Activated naive CD8-positive, alpha-beta T cell (primary cell): Measurements from ENCODE around the gene ANKRD44.
A peak's percentile ranks its signal among the peaks of the same experiment; 100 is the strongest.
"Not testable (repeated sequence)": the region's sequence is repeated elsewhere in the genome, so short reads cannot be mapped to it uniquely, and the experiment has no call there.

ENCODE experiments used
- H3K27ac Mint-ChIP-seq: one replicate; pipeline ENCODE4 v1.8.0; 2021; ENCODE audit warnings: mixed read lengths
- H3K27me3 Mint-ChIP-seq: one replicate; pipeline ENCODE4 v1.8.0; 2021; ENCODE audit warnings: mixed read lengths
- H3K36me3 Mint-ChIP-seq: one replicate; pipeline ENCODE4 v1.8.0; 2021; ENCODE audit warnings: mixed read lengths
- H3K4me1 Mint-ChIP-seq: one replicate; pipeline ENCODE4 v1.8.0; 2021; ENCODE audit warnings: low read depth, mixed read lengths
- H3K4me3 Mint-ChIP-seq: one replicate; pipeline ENCODE4 v1.8.0; 2021; ENCODE audit warnings: mild to moderate bottlenecking, mixed read lengths
- H3K9me3 Mint-ChIP-seq: one replicate; pipeline ENCODE4 v1.8.0; 2021; ENCODE audit warnings: low read depth, mixed read lengths

ANKRD44 gene

GRCh38 chr2:197307933-197308521, 2.6 kb downstream of the ANKRD44 start:
- Mint-ChIP-seq H3K27ac (peak overlapping the region; percentile 98), H3K4me3 (peak overlapping the region; percentile 90), H3K9me3 (no peaks in the 10 kb centered on the region), H3K27me3 (no peaks in the 10 kb centered on the region), H3K4me1 (peaks cover 77% of the 10 kb centered on the region), H3K36me3 (peaks cover 2% of the 10 kb centered on the region)

DNA sequence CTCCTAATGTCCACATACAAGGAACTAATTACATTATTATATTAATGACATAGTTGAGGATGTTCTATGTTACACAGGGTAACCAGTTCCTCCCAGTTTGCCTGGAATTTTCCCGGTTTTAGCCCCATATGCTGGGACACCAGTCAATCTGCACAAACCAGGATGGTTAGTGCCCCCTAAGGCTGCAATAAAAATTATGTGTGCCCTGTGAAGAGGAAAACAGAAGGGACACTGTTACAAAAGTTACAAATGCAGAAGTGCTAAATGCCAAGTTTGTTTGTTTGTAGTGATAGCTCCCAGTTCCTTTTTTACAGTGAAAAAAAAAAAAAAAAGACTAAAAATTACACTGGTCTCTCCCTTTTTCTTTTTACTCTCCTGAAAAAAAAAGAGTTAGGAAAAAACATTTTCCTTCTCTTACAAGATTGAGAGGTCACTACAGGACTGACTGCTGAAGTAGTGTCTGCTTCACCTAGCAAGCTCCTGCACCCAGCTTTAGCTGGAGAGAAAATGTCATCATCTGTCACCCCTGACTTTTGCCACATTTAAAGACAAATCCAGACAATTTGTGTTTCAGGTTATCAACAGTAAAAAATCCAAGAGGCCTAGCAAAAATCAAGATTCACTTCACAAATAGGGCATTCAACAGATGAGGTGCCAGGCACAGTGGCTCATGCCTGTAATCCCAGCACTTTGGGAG, 3.2 kb downstream of the ANKRD44 start:
- H3K27me3 Mint-ChIP-seq, result no peaks in the 10 kb centered on the region
- H3K4me1 Mint-ChIP-seq, result peaks cover 78% of the 10 kb centered on the region
- peak overlapping the region; percentile 90 for H3K4me3 Mint-ChIP-seq
- no peaks in the 10 kb centered on the region for H3K9me3 Mint-ChIP-seq
- H3K27ac Mint-ChIP-seq, result peak overlapping the region; percentile 98
- peaks cover 4% of the 10 kb centered on the region for H3K36me3 Mint-ChIP-seq

- H3K4me1 Mint-ChIP-seq, result peaks cover 77% of the 10 kb centered on the region
- H3K27ac Mint-ChIP-seq, result peak overlapping the region; percentile 98
- no peaks in the 10 kb centered on the region for H3K27me3 Mint-ChIP-seq
- peaks cover 9% of the 10 kb centered on the region for H3K36me3 Mint-ChIP-seq
- no peaks in the 10 kb centered on the region for H3K9me3 Mint-ChIP-seq
- peak overlapping the region; percentile 90 for H3K4me3 Mint-ChIP-seq
Measured at GRCh38 chr2:197306696-197307040, 3.9 kb downstream of the ANKRD44 start.

DNA sequence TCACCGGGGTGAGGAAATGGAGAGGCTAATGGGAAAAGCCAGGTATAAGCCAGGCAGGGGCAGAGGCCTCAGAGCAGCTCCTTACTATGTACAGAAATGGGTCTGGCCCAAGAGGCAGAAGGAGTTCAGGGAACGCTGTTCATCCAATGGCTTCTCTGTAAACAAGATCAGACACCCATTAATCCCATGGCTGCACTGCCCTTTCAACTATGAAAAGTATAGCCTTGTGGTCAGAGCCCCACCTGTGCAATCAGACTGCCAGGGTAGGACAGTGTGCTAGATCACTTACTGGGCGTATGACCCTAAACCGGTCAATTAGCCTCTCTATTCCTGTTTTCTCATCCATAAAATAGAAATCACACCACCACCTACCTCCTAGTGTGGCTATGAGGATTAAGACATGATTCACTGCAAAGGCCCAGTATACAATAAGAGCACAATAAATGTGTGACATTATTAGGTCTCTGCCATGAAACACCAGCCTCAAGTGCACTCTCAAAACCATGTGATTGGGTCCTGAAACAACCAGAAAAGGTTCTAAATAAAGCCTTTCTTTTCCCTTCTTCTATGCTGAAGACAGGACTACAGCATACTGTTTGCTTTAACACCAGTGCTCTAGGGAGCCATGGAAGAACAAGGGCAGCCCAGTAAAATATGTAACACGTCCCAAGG, 4.4 kb downstream of the ANKRD44 start:
- Mint-ChIP-seq H3K27ac (peak overlapping the region; percentile 98), H3K4me1 (peaks cover 77% of the 10 kb centered on the region), H3K27me3 (no peaks in the 10 kb centered on the region), H3K9me3 (no peaks in the 10 kb centered on the region), H3K36me3 (peaks cover 12% of the 10 kb centered on the region), H3K4me3 (peak overlapping the region; percentile 90)

DNA sequence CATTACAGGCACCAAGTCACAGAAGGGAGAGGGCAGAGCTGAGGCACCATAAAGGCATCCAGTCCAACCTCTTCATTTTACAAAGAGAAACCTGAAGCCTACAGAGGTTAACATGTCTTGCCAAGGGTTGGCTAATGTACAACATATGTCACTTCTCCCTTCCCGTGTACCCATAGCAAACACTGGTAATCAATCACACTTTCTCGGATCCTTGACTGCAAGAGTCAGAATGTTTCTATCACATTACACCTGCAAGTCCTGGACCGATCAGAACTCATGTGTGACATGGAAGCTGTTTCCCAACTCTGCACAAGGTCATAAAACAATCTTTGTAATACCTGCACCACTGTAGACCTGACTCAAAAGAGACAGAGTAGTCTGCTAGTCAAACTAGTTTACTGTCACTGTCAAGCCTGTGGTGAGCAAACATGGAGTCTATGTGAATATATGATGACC, 6.0 kb downstream of the ANKRD44 start:
- H3K9me3 Mint-ChIP-seq, result no peaks in the 10 kb centered on the region
- peak overlapping the region; percentile 98 for H3K27ac Mint-ChIP-seq
- no peaks in the 10 kb centered on the region for H3K27me3 Mint-ChIP-seq
- peak overlapping the region; percentile 90 for H3K4me3 Mint-ChIP-seq
- peaks cover 91% of the 10 kb centered on the region for H3K4me1 Mint-ChIP-seq
- H3K36me3 Mint-ChIP-seq, result peaks cover 20% of the 10 kb centered on the region

GRCh38 chr2:197300139-197300538, 10.4 kb downstream of the ANKRD44 start:
- peaks cover 41% of the 10 kb centered on the region for H3K36me3 Mint-ChIP-seq
- peak overlapping the region; percentile 55 for H3K4me3 Mint-ChIP-seq
- H3K27me3 Mint-ChIP-seq, result no peaks in the 10 kb centered on the region

GRCh38 chr2:197298609-197299008, 12.0 kb downstream of the ANKRD44 start:
- H3K27me3 Mint-ChIP-seq, result no peaks in the 10 kb centered on the region
- H3K36me3 Mint-ChIP-seq, result peaks cover 45% of the 10 kb centered on the region
- H3K4me3 Mint-ChIP-seq, result peak overlapping the region; percentile 78
- peak overlapping the region; percentile 98 for H3K27ac Mint-ChIP-seq
- H3K4me1 Mint-ChIP-seq, result peaks cover 98% of the 10 kb centered on the region
- no peaks in the 10 kb centered on the region for H3K9me3 Mint-ChIP-seq

More at GRCh38 chr2:197300139-197300538, 10.4 kb downstream of the ANKRD44 start:
- no peaks in the 10 kb centered on the region for H3K9me3 Mint-ChIP-seq
- peaks cover 97% of the 10 kb centered on the region for H3K4me1 Mint-ChIP-seq
- peak overlapping the region; percentile 98 for H3K27ac Mint-ChIP-seq

DNA sequence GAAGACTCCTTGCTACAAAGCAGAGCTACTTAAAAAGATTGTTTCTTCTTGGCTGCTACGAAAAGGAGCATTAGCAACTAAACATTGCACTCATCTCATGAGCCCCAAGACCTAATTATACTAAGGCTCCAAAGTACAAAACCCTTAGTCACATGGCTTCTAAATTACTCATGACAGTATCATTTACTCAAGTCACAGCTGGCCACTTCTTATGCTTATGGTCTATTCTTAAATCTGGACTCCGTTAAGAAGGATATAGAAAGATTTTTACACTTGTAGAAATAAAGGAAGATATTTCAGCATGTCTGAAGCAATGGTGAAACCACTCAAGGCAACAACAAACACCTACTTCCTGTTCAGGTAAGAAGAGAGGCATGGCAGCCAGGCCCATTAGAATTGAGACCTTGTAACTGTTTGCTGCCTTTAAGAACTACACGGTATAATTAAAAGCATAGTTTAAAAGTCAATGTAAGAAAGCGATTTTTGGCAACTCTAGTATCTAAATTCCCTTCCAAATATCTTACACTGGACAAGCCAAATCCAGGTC, 12.7 kb downstream of the ANKRD44 start:
- H3K27ac Mint-ChIP-seq, result peak overlapping the region; percentile 98
- H3K9me3 Mint-ChIP-seq, result no peaks in the 10 kb centered on the region
- H3K36me3 Mint-ChIP-seq, result peaks cover 45% of the 10 kb centered on the region
- H3K27me3 Mint-ChIP-seq, result no peaks in the 10 kb centered on the region
- peaks cover 98% of the 10 kb centered on the region for H3K4me1 Mint-ChIP-seq
- H3K4me3 Mint-ChIP-seq, result peak overlapping the region; percentile 78

- no peaks in the 10 kb centered on the region for H3K9me3 Mint-ChIP-seq
- H3K27me3 Mint-ChIP-seq, result no peaks in the 10 kb centered on the region
- peak overlapping the region; percentile 78 for H3K4me3 Mint-ChIP-seq
- H3K27ac Mint-ChIP-seq, result peak overlapping the region; percentile 98
- H3K4me1 Mint-ChIP-seq, result peaks cover 99% of the 10 kb centered on the region
- peaks cover 46% of the 10 kb centered on the region for H3K36me3 Mint-ChIP-seq
Measured at GRCh38 chr2:197297266-197297665, 13.3 kb downstream of the ANKRD44 start.

- H3K36me3 Mint-ChIP-seq, result peaks cover 48% of the 10 kb centered on the region
- H3K27me3 Mint-ChIP-seq, result no peaks in the 10 kb centered on the region
- no peaks in the 10 kb centered on the region for H3K9me3 Mint-ChIP-seq
- H3K4me1 Mint-ChIP-seq, result peaks cover 99% of the 10 kb centered on the region
- peak overlapping the region; percentile 98 for H3K27ac Mint-ChIP-seq
- H3K4me3 Mint-ChIP-seq, result peak overlapping the region; percentile 78
Measured at GRCh38 chr2:197296835-197297234, 13.7 kb downstream of the ANKRD44 start.

DNA sequence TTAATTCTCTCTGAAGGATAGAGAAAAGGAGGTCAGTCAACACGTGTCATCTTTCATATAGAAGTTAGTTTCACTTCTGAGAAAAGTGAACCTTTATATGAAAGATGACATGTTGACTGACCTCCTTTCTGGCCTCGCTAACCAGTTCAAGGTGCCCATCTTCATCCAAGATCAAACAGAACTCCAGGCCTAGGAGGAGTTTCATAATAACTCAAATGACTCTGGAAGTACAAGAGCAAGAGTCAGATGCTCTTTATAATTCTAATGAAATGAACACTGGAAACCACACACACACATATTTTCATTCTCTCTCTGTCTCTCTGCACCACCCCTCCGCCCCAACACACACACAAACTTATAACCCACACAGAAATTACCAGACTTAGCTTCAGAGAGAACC, 16.3 kb downstream of the ANKRD44 start:
- Mint-ChIP-seq H3K4me1 (peaks cover 88% of the 10 kb centered on the region), H3K9me3 (no peaks in the 10 kb centered on the region), H3K27ac (peak overlapping the region; percentile 98), H3K36me3 (peaks cover 42% of the 10 kb centered on the region), H3K4me3 (peak overlapping the region; percentile 81), H3K27me3 (no peaks in the 10 kb centered on the region)

GRCh38 chr2:197293252-197294007, 17.1 kb downstream of the ANKRD44 start:
- H3K27me3 Mint-ChIP-seq, result no peaks in the 10 kb centered on the region
- peak overlapping the region; percentile 98 for H3K27ac Mint-ChIP-seq
- peak overlapping the region; percentile 81 for H3K4me3 Mint-ChIP-seq
- peaks cover 41% of the 10 kb centered on the region for H3K36me3 Mint-ChIP-seq
- H3K4me1 Mint-ChIP-seq, result peaks cover 85% of the 10 kb centered on the region
- no peaks in the 10 kb centered on the region for H3K9me3 Mint-ChIP-seq

DNA sequence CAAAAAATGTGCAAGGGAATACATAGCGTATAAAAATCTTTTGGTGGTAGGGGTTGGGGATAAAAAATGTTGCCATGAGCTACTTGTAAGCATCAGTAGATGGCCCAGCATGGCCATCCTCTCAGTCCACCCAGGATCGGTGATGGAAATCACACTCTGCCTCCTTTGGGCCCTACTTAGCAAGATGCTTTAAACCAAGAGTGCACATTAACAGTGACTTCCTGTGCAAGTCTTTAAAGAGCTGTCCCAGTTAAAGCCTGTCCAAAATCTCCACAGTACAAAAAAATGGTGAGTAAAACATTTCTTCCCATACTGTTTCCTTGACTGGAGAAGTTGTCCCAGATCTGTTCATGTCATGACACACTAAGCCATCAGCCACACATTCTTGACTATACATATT, 18.0 kb downstream of the ANKRD44 start:
- H3K36me3 Mint-ChIP-seq, result peaks cover 36% of the 10 kb centered on the region
- peak overlapping the region; percentile 98 for H3K27ac Mint-ChIP-seq
- H3K4me1 Mint-ChIP-seq, result peaks cover 82% of the 10 kb centered on the region
- H3K4me3 Mint-ChIP-seq, result peak overlapping the region; percentile 81
- H3K9me3 Mint-ChIP-seq, result no peaks in the 10 kb centered on the region
- H3K27me3 Mint-ChIP-seq, result no peaks in the 10 kb centered on the region

GRCh38 chr2:197287596-197287932, 23.0 kb downstream of the ANKRD44 start:
- not testable (repeated sequence) for H3K9me3 Mint-ChIP-seq, H3K27me3 Mint-ChIP-seq
- peaks cover 78% of the 10 kb centered on the region for H3K4me1 Mint-ChIP-seq
- peak overlapping the region; percentile 99 for H3K27ac Mint-ChIP-seq
- H3K36me3 Mint-ChIP-seq, result peaks cover 24% of the 10 kb centered on the region
- H3K4me3 Mint-ChIP-seq, result peak overlapping the region; percentile 83
